HG02885 (cell line): ENCODE results near the gene IRAK2.
"Not testable (repeated sequence)": the region's sequence is repeated elsewhere in the genome, so short reads cannot be mapped to it uniquely, and the experiment has no call there.

ENCODE experiments used
- ATAC-seq: cut with Tn5 transposase; IDR thresholded peaks from one replicate; pipeline ENCODE4 v1.9.1; 2021; ENCODE audit warnings: mild to moderate bottlenecking; ENCODE audit not compliant: unreplicated experiment, poor library complexity

Gene IRAK2

DNA sequence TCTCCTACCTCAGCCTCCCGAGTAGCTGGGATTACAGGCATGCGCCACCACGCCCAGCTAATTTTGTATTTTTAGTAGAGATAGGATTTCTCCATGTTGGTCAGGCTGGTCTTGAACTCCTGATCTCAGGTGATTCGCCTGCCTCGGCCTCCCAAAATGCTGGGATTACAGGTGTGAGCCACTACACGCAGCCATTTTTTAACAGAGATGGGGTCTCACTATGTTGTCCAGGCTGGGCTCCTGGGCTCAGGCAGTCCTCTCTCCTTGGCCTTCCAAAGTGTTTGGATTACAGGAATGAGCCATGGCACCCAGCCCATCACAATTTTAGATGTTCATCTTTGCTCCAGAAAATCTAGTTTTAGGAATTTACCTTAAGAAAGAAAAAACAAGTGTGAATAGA, 6.2 kb upstream of the IRAK2 start:
- ATAC-seq = not testable (repeated sequence)

- no peak for ATAC-seq
Observed at GRCh38 chr3:10160346-10160745, 4.4 kb upstream of the IRAK2 start.

GRCh38 chr3:10160925-10161324, 3.8 kb upstream of the IRAK2 start:
- ATAC-seq = no peak

DNA sequence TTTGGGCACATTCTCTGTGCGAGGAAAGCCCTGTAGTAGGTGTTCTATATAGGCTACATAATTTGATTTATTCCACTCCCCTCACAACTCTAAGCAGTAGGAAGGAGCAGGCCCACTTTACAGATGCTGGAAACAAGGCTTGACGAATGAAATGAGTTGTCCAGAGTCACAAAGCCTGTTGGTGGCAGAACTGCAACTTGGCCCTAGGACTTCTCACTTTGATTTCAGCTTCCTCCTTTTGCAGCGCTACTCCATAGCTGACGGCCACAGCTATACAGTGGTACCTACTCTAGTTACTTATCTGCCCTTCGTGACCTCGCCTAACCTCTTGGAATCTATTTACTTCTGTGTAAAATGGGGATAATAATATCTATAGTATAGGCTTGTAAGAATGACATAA, 2.5 kb upstream of the IRAK2 start:
- ATAC-seq = no peak

GRCh38 chr3:10164201-10164545, 546 bp upstream of the IRAK2 start:
- ATAC-seq = not testable (repeated sequence)

GRCh38 chr3:10166213-10166604, 1.5 kb downstream of the IRAK2 start:
- no peak for ATAC-seq

GRCh38 chr3:10169000-10169496, 4.3 kb downstream of the IRAK2 start:
- ATAC-seq = no peak

- no peak for ATAC-seq
Observed at GRCh38 chr3:10170915-10171478, 6.3 kb downstream of the IRAK2 start.

DNA sequence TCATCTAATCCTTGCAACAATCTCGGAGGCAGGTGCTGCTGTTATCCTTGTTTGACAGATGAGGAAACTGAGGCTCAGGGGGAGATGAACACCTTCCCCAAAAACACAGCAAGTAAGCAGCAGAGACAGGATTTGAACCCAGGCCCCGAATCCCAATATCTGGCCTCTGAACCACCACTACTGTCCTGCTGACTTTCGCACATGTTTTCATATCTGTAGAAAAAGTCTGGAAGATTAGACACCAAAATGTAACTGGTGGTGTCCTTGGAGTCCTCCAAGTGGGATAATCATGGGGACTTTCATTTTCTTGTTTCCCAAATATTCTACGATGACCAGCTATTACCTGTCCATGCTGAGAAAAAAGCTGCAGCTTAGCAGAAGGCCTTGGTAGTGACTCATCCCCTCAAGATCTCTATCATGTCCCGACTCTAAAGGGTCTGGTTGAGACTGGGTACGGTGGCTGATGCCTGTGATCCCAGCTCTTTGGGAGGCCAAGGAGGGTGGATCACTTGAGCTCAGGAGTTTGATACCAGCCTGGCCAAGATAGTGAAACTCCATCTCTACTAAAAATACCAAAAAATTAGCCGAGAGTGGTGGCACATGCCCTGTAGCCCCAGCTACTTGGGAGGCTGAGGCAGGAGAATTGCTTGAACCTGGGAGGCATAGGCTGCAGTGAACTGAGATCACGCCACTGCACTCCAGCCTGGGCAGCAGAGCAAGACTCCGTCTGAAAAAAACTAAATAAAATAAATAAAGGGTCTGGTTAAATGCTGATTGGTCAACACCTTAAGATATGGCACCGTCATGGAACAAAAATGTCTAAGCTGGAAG, 8.6 kb downstream of the IRAK2 start:
- no peak for ATAC-seq

GRCh38 chr3:10173926-10174435, 9.3 kb downstream of the IRAK2 start:
- ATAC-seq = peak; percentile 49

GRCh38 chr3:10175334-10175733, 10.6 kb downstream of the IRAK2 start:
- ATAC-seq = not testable (repeated sequence)

DNA sequence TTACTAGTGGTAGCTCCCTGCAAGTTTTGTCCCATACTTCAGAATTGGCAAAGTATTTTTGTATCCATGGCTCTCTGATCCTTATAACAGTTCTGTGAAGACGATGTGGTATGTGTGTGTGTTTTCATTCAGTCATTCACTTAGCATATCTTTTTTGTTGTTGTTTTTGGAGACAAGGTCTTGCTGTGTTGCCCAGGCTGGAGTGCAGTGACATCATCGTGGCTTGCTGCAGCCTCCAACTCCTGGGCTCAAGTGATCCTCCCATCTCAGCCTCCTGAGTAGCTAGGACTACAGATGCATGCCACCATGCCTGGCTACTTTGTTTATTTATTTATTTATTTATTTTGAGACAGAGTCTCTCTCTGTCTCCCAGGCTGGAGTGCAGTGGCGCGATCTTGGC, 11.4 kb downstream of the IRAK2 start:
- ATAC-seq = not testable (repeated sequence)

- ATAC-seq = no peak
Observed at GRCh38 chr3:10177737-10178136, 13.0 kb downstream of the IRAK2 start.

DNA sequence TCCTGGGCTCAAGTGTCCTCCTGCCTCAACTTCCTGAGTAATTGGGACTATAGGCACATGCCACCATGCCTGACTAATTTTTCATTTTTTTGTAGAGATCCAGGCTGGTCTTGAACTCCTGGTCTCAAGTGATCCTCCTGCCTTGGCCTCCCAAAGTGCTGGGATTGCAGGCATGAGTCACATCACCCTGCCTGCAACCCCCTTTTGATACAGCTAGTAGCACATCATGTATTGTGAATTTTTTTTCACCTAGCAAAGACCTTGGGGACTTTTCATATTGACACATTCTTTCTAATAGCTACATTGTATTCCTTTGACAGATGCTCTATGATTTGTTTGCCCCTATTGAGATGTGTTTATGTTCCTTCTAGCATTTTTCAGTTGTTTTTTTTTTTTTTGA, 14.2 kb downstream of the IRAK2 start:
- no peak for ATAC-seq

GRCh38 chr3:10180289-10180688, 15.6 kb downstream of the IRAK2 start:
- no peak for ATAC-seq

DNA sequence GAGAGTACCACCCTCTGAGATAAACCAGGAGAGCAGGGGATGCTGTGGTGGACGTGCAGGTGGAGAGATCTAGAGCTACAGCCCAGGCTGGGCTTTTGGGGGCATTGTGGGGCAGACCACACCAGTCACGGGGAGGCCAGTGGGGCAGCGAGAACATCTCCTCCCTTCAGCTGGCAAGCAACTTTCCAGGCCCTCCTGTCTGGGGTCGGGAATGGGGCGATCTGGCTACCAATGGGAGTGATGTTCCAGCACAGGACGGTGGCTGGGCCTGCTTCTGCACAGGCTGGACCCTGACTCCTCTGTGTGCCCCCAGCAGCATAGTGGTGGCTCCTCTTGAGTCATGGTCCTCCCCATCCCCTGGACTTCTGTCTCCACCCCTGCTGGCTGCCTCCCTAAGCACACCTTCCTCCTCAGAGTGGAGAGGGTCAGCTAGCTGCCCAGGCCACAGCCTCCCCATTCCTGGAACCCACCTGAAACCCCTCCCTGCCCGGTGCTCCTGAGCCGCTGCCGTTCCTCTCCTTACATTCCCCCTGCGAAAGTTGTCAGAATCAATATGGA, 16.1 kb downstream of the IRAK2 start:
- ATAC-seq = no peak

GRCh38 chr3:10182950-10183349, 18.2 kb downstream of the IRAK2 start:
- ATAC-seq = no peak

DNA sequence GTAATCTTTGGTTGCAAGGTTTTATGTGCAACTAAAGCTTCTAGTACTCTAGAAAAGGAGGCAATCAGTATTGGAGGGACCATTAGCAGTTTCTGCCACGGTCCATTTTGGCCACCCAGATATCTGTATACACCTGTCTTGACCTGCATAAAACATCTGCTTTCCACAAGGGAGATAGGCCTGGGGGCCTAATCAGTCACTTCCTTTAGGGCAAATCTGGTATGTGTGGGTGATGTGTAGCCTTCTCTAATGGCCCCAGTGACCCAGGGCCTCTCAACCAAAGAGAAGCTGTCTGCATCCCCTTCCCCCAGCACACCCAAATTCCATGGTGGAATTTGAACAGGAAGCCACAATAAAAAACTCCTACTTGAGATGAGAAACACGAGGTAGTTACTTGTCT, 19.5 kb downstream of the IRAK2 start:
- ATAC-seq = no peak

GRCh38 chr3:10185804-10186762, 21.4 kb downstream of the IRAK2 start:
- ATAC-seq = no peak

- no peak for ATAC-seq
Observed at GRCh38 chr3:10187290-10187876, 22.7 kb downstream of the IRAK2 start.
